ENCODE results near the gene ZFHX3. TPM values are rescaled to one million over a fixed set of nuclear protein-coding genes. Genes with fewer than 3 reads are reported as not detected.
A peak's percentile ranks its signal among the peaks of the same experiment; 100 is the strongest.

ZFHX3 gene
- total and polyA plus RNA-seq, 2 experiments from 2014 or later = 2.8 to 3.9 TPM

- no peaks in the 10 kb centered on the region for H3K9me2 ChIP-seq (ENCODE audit: insufficient read depth)
- peaks cover 12% of the 10 kb centered on the region; the same call in 1 of the 2 replicates for H3F3A ChIP-seq (ENCODE audit: insufficient read depth)
- H3K4me2 ChIP-seq (ENCODE audit: unreplicated experiment) = no peak overlapping the region
- H3K36me3 ChIP-seq (ENCODE audit: low read depth) = no peaks in the 10 kb centered on the region; the same call in 1 of the 2 replicates
- H3K9me3 ChIP-seq (ENCODE audit: low read depth) = no peaks in the 10 kb centered on the region
- no peak overlapping the region for H3K27ac ChIP-seq
- WGBS, 2 experiments (ENCODE audit: low coverage in 1 of 2, low lambda C conversion rate in 2 of 2, missing lambda C conversion rate in 2 of 2) = 96 to 98% methylated on average over 5 of the region's 5 CpGs
- no peak overlapping the region for H3K9ac ChIP-seq
- no peak for TF ChIP-seq EZH2phosphoT487 (IDR thresholded peaks at IDR 0.05; ENCODE audit: insufficient read depth, low read depth)
- no peak for TF ChIP-seq EZH2 (IDR thresholded peaks at IDR 0.05; ENCODE audit: insufficient read depth, poor library complexity, severe bottlenecking)
- no peaks in the 10 kb centered on the region for H4K20me1 ChIP-seq (ENCODE audit: insufficient read depth)
- in situ Hi-C loops (cut with MboI) = no loop called here
- H3K27me3 ChIP-seq (replicated peaks; ENCODE audit: insufficient read depth) = no peaks in the 10 kb centered on the region
- no peak for DNase-seq
- no peak overlapping the region for H2AFZ ChIP-seq
- peaks cover 12% of the 10 kb centered on the region for H3K4me1 ChIP-seq (ENCODE audit: insufficient read depth)
- H3K4me3 ChIP-seq = no peak overlapping the region
- H3K79me2 ChIP-seq (ENCODE audit: insufficient read depth) = peaks cover 45% of the 10 kb centered on the region
Measured at GRCh38 chr16:72884573-72884972, 163.4 kb downstream of the ZFHX3 start.

GRCh38 chr16:72884037-72884436, 163.9 kb downstream of the ZFHX3 start:
- DNase-seq = peak; percentile 41

GRCh38 chr16:72879846-72880245, 168.1 kb downstream of the ZFHX3 start:
- in situ Hi-C loops (cut with MboI) = no loop called here
- H4K20me1 ChIP-seq (ENCODE audit: insufficient read depth) = no peaks in the 10 kb centered on the region
- no peak for DNase-seq

More at GRCh38 chr16:72884037-72884436, 163.9 kb downstream of the ZFHX3 start:
- H3K27me3 ChIP-seq (replicated peaks; ENCODE audit: insufficient read depth) = no peaks in the 10 kb centered on the region
- peaks cover 12% of the 10 kb centered on the region for H3K4me1 ChIP-seq (ENCODE audit: insufficient read depth)
- H3K9ac ChIP-seq = no peak overlapping the region
- TF ChIP-seq EZH2phosphoT487 (IDR thresholded peaks at IDR 0.05; ENCODE audit: insufficient read depth, low read depth) (no peak), EZH2 (IDR thresholded peaks at IDR 0.05; ENCODE audit: insufficient read depth, poor library complexity, severe bottlenecking) (no peak)
- H3K4me2 ChIP-seq (ENCODE audit: unreplicated experiment) = peak overlapping the region; percentile 62
- H3K9me3 ChIP-seq (ENCODE audit: low read depth) = no peaks in the 10 kb centered on the region
- in situ Hi-C loops (cut with MboI) = no loop called here
- H3K36me3 ChIP-seq (ENCODE audit: low read depth) = no peaks in the 10 kb centered on the region; the same call in 1 of the 2 replicates
- WGBS, 2 experiments (ENCODE audit: low coverage in 1 of 2, low lambda C conversion rate in 2 of 2, missing lambda C conversion rate in 2 of 2) = 62 to 69% methylated on average over 4 of the region's 4 CpGs
- no peak overlapping the region for H2AFZ ChIP-seq
- no peak overlapping the region for H3K4me3 ChIP-seq
- no peaks in the 10 kb centered on the region for H3K9me2 ChIP-seq (ENCODE audit: insufficient read depth)
- peaks cover 45% of the 10 kb centered on the region for H3K79me2 ChIP-seq (ENCODE audit: insufficient read depth)
- no peaks in the 10 kb centered on the region for H4K20me1 ChIP-seq (ENCODE audit: insufficient read depth)
- H3F3A ChIP-seq (ENCODE audit: insufficient read depth) = peaks cover 12% of the 10 kb centered on the region; the same call in 1 of the 2 replicates
- H3K27ac ChIP-seq = no peak overlapping the region

GRCh38 chr16:72878301-72879269, 169.3 kb downstream of the ZFHX3 start:
- H3F3A ChIP-seq (ENCODE audit: insufficient read depth) = 0 out of 2 replicates have a peak, but pooled peaks cover 2% of the 10 kb centered on the region
- H3K9me3 ChIP-seq (ENCODE audit: low read depth) = no peaks in the 10 kb centered on the region
- WGBS, 2 experiments (ENCODE audit: low coverage in 1 of 2, low lambda C conversion rate in 2 of 2, missing lambda C conversion rate in 2 of 2) = 94 to 98% methylated on average over 19 of the region's 19 CpGs
- no peak overlapping the region for H2AFZ ChIP-seq
- H3K36me3 ChIP-seq (ENCODE audit: low read depth) = no peaks in the 10 kb centered on the region
- H3K4me2 ChIP-seq (ENCODE audit: unreplicated experiment) = no peak overlapping the region
- no peaks in the 10 kb centered on the region for H3K9me2 ChIP-seq (ENCODE audit: insufficient read depth)
- no peaks in the 10 kb centered on the region for H3K27me3 ChIP-seq (replicated peaks; ENCODE audit: insufficient read depth)
- in situ Hi-C loops (cut with MboI) = no loop called here
- H3K27ac ChIP-seq = no peak overlapping the region
- H3K79me2 ChIP-seq (ENCODE audit: insufficient read depth) = peaks cover 33% of the 10 kb centered on the region
- no peaks in the 10 kb centered on the region for H4K20me1 ChIP-seq (ENCODE audit: insufficient read depth)
- no peak for TF ChIP-seq EZH2phosphoT487 (IDR thresholded peaks at IDR 0.05; ENCODE audit: insufficient read depth, low read depth)
- no peak for TF ChIP-seq EZH2 (IDR thresholded peaks at IDR 0.05; ENCODE audit: insufficient read depth, poor library complexity, severe bottlenecking)
- peaks cover 15% of the 10 kb centered on the region for H3K4me1 ChIP-seq (ENCODE audit: insufficient read depth)
- no peak overlapping the region for H3K9ac ChIP-seq
- peak; percentile 8 for DNase-seq
- H3K4me3 ChIP-seq = no peak overlapping the region

More at GRCh38 chr16:72879846-72880245, 168.1 kb downstream of the ZFHX3 start:
- Histone ChIP-seq H3K4me3 (no peak overlapping the region), H3F3A (ENCODE audit: insufficient read depth) (peaks cover 12% of the 10 kb centered on the region; the same call in 1 of the 2 replicates), H3K27ac (no peak overlapping the region), H3K79me2 (ENCODE audit: insufficient read depth) (peaks cover 45% of the 10 kb centered on the region), H2AFZ (no peak overlapping the region), H3K4me1 (ENCODE audit: insufficient read depth) (peaks cover 26% of the 10 kb centered on the region), H3K9me2 (ENCODE audit: insufficient read depth) (no peaks in the 10 kb centered on the region), H3K36me3 (ENCODE audit: low read depth) (no peaks in the 10 kb centered on the region), H3K4me2 (ENCODE audit: unreplicated experiment) (no peak overlapping the region), H3K9me3 (ENCODE audit: low read depth) (no peaks in the 10 kb centered on the region), H3K9ac (no peak overlapping the region), H3K27me3 (replicated peaks; ENCODE audit: insufficient read depth) (no peaks in the 10 kb centered on the region)
- TF ChIP-seq EZH2phosphoT487 (IDR thresholded peaks at IDR 0.05; ENCODE audit: insufficient read depth, low read depth) (no peak), EZH2 (IDR thresholded peaks at IDR 0.05; ENCODE audit: insufficient read depth, poor library complexity, severe bottlenecking) (no peak)
- WGBS, 2 experiments (ENCODE audit: low coverage in 1 of 2, low lambda C conversion rate in 2 of 2, missing lambda C conversion rate in 2 of 2) = 99% methylated on average over 10 to 11 of the region's 11 CpGs

Data from GM23248 (cell line).